Lower leg skin (tissue), 3 donors: Measurements from ENCODE around the gene HSPA12B.

Source experiments
- POLR2A ChIP-seq, 2 donors: fragments of 450-650 bp; IDR thresholded peaks; one replicate each; pipeline ENCODE4 v1.6.1; 2016 to 2017; ENCODE audit warnings: antibody characterized with exemption in 2 of 2, mild to moderate bottlenecking in 1 of 2, moderate library complexity in 1 of 2
- TF ChIP-seq, protein P1 (sequence below), 3 donors: fragments of 450-650 bp; IDR thresholded peaks; one replicate each; pipeline ENCODE4 v1.5.1; 2016; ENCODE audit warnings: antibody characterized with exemption in 3 of 3, mild to moderate bottlenecking in 3 of 3, moderate library complexity in 2 of 3

DNA sequence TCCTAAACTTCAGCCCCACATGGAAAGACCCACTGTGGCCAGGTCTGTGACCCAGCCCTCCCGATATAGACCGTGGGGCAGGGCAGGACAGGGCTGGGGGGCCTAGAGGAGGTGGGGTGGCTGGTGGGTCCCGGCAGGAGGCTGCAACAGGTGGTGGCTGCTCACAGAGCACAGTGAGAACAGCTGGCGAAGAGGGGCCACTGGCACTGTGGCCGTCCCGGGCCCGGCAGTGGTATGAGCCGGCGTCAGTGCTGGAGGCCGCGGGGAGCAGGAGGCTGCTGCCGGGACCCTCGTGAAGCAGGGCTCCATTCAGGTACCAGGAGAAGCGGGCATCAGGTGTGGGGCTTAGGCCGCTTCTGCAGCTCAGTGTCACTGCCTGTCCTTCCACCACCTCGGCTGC, 33.4 kb upstream of the HSPA12B start:
- TF ChIP-seq, protein P1, sequence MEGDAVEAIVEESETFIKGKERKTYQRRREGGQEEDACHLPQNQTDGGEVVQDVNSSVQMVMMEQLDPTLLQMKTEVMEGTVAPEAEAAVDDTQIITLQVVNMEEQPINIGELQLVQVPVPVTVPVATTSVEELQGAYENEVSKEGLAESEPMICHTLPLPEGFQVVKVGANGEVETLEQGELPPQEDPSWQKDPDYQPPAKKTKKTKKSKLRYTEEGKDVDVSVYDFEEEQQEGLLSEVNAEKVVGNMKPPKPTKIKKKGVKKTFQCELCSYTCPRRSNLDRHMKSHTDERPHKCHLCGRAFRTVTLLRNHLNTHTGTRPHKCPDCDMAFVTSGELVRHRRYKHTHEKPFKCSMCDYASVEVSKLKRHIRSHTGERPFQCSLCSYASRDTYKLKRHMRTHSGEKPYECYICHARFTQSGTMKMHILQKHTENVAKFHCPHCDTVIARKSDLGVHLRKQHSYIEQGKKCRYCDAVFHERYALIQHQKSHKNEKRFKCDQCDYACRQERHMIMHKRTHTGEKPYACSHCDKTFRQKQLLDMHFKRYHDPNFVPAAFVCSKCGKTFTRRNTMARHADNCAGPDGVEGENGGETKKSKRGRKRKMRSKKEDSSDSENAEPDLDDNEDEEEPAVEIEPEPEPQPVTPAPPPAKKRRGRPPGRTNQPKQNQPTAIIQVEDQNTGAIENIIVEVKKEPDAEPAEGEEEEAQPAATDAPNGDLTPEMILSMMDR (IDR thresholded peaks at IDR 0.05) = no peak
- no peak for TF ChIP-seq POLR2A (IDR thresholded peaks at IDR 0.05)
